GM21360 (cell line): ENCODE data around the gene ABHD1.
"Not testable (repeated sequence)": the region's sequence is repeated elsewhere in the genome, so short reads cannot be mapped to it uniquely, and the experiment has no call there.

Source experiments
- ATAC-seq: cut with Tn5 transposase; IDR thresholded peaks from one replicate; pipeline ENCODE4 v1.9.1; 2021; ENCODE audit warnings: mild to moderate bottlenecking, moderate library complexity; ENCODE audit not compliant: unreplicated experiment

The ABHD1 gene

DNA sequence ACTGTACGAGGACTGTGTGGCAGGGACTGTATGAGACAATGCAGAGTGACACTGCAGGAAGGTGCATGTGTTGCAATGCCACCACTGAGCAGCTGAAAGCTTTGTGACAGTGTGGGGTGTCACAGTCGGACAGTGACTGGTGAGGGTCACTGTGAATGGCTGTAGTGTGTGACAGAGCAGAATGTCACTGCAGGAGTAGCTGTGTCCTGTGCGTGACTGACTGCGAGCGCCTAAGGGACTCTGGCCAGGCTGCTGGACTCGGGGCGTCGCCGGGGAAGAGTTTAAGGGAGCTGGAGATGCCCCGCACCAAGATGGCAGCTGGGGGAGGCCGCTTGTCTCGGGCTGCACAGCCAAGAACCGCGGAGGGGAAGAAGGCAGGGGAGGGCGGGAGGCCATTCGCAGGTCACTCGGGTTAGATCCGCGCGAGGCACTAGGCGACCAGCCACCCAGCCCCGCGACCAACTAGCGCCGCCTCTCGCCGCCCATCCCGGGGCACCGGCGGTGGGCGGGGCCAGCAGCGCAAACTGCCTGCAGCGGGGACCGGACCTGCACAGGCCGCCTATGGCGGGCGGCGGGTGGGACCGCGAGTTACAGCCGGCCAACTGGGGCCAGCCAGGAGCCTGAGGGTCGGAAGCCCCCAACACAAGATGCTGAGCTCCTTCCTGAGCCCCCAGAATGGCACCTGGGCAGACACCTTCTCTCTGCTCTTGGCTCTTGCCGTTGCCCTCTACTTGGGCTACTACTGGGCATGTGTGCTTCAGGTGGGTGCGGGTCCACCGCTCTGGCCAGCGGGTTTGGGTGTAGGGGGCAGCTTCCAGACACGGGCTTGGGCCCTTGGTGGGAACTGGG is at the start of gene ABHD1:
Gene ABHD1 (plus strand): TSS at position 514 of the 849 bp plus-strand sequence. CDS start 134 bp downstream, at position 648.
- ATAC-seq, result no peak

DNA sequence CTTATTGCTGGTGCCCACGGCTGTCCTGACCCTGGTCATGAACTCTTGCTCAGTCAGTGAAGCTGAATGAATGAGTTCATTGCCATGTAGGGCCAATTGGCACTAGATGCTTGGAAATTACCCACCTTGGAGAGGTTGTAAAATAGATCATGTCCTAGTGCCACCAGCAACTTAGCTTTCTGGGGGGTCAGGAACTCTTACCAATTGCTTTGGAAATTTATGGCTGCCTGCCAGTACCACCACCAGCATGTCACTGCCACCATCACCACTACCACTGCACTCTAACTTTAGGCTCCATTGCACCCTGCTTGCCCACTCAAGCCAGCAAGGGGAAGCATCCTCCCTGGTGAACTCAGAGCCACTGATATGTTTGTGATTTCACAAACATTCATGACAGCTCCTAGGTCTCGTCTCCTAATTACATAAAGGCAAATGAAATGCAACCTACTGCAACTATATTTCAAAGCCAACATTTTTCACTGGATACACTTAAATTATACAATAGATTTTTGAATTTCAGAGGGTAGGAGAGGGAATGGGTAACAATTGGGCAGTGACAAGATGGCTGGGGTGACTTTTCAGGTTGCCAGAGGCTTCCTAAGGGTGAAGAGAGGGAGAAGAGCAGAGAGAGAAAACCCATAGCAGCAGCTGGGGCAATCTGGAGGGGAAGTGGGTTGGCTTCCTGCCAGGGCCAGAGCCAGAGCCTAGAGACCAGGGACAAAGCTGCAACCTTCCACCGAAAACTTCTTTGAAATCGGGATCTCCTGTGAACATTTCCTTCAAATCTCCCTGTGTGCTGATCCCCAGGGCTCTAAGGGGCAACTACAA is 48.7 kb upstream of the ABHD1 start:
- no peak for ATAC-seq

DNA sequence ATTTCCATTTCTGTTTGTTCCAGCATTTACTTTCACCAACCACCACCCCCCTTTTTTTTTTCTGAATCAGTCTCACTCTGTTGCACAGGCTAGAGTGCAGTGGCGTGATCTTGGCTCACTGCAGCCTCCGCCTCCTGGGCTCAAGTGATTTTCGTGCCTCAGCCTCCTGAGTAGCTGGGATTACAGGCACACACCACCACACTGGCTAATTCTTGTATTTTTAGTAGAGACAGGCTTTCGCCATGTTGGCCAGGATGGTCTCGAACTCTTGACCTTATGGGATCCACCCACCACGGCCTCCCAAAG is 48.1 kb upstream of the ABHD1 start:
- not testable (repeated sequence) for ATAC-seq

DNA sequence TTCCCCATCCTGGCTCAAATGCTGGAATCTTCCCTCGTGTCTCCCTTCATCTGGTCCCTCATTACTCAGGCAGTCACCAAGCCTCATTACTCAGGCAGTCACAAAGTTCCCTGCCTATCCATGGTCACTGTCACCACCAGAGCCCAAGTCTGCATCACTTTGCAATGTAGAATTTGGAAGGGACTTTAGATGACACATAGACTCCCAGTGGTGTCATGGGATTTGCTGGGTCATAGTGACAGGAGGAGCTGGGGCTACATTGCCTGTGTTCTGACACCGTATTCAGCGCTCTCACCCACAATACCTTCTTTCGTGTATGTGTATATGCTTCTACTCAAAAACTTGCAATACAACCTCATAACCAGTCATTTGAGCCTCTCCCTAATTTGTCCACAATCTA is 47.3 kb upstream of the ABHD1 start:
- ATAC-seq, result no peak

DNA sequence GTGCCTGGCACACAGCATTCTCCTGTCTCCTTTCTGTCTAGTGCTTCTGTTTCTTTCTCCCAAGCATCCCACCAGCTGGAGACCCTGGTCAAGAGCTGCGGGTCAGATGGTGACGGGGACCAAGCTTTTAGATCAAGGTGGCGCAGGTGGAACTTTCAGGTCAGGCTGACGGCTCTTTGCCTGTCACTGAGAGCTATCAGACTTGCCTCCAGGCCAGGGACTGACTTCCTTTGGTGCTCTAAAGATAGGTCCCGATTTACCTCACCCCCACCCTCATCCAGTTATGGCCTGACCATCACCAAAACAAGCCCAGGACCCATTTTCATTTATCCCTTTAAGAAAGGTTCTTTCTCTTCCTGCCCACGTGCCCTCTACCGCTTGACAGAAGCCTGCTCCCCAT is 46.4 kb upstream of the ABHD1 start:
- no peak for ATAC-seq

DNA sequence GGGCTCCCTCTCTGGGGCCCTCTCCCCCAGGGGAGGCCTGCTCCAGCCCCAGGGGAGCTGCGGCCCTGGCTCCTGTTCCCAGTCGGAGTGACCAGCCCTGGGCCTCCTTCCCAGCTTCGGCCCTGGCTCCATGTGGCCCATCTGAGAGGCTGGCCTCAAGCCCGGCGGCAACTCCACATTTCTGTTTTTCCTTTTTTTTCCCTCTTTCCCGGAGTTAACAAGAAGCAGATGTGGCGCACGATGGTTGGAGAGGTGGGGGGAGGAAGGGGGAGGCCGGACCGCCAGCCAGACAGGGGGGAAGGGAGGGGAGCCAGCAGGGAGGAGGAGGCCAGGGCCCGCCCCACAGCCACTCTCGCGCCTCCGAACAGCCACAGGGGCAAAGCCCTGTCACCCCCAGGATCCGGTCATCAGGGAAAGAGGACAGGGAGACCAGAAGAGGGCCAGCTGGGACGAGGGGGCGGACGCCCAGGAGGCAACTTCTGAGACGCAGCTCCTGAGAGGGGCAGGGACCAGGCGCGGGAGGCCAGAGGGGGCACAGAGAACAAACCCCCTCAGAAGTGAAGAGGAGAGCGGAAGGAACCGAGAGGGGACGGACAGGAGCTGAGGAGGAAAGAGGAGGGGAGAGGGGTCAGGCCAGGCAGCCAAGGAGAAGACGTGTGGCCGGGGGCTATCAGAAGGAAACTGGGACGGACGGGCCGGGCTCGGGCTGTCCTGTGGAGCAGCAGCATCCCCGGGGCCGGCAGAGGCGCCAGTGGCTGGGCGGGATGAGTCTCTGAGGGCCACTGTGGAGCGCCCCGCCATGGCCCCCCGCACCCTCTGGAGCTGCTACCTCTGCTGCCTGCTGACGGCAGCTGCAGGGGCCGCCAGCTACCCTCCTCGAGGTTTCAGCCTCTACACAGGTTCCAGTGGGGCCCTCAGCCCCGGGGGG is 45.1 kb upstream of the ABHD1 start, which contains the start of gene EMILIN1:
Gene EMILIN1 (plus strand): TSS at position 349 of the 928 bp plus-strand sequence. CDS start 451 bp downstream, at position 800.
- no peak for ATAC-seq

DNA sequence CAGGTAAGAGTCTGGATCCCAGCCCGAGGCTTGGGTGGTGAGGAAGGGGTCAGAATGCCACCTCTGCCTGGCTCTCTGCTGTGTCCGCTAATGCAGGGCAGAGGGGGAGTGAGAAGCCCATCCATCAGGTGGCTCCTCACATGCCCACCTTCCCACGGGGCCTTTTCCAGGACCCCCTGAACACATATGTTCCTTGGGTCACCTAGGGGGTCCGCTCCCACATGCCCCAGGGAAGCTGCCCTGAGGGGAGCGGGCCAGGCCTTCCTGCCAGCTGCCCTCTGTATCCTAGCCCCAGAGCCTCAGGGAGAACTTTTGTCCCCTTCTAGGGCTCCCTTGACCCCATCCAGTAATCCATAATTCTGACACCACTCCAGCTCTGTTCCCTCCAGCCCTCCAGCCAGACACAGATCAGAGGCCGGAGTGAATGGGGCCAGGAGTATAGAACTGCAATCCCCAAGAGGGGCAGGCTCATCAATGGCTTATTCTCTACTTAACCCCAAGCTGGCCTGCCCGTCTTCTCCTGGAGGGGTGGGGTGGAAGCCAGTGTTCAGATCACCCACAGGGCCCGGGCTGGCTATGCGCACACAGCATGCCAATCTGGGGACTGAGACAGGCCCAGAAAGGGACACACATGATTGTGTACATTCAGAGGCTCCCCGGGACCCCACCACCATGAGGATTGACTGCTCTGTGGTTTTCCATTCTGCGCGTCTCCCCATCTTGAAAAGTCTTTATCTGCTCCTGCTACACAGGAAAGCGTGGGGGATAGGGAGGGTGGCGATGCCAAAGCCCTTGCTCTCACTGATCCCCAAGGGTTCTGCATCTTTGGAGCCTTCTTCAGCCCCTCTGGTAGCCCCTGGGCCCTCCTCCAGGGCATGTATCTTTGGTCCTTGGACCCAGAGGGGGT is 44.1 kb upstream of the ABHD1 start:
- no peak for ATAC-seq

DNA sequence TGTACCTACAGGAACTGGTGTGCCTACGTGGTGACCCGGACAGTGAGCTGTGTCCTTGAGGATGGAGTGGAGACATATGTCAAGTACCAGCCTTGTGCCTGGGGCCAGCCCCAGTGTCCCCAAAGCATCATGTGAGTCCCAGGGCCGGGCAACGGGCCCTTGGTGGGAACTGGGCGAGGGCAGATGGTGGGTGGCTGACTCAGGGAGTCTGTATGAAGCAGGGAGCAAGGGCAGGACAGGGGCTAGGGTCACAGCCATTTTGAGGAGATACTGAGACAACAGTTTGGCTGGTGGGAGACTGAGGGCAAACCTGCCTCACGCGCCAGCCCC is 43.5 kb upstream of the ABHD1 start:
- no peak for ATAC-seq

DNA sequence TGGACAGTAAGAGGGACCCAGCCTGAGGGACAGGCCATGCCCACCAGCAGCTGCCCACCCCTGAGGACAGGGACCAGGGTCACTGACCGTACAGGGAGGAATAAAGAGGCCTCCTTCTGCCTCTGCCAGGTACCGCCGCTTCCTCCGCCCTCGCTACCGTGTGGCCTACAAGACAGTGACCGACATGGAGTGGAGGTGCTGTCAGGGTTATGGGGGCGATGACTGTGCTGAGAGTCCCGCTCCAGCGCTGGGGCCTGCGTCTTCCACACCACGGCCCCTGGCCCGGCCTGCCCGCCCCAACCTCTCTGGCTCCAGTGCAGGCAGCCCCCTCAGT is 43.0 kb upstream of the ABHD1 start:
- ATAC-seq, result no peak

DNA sequence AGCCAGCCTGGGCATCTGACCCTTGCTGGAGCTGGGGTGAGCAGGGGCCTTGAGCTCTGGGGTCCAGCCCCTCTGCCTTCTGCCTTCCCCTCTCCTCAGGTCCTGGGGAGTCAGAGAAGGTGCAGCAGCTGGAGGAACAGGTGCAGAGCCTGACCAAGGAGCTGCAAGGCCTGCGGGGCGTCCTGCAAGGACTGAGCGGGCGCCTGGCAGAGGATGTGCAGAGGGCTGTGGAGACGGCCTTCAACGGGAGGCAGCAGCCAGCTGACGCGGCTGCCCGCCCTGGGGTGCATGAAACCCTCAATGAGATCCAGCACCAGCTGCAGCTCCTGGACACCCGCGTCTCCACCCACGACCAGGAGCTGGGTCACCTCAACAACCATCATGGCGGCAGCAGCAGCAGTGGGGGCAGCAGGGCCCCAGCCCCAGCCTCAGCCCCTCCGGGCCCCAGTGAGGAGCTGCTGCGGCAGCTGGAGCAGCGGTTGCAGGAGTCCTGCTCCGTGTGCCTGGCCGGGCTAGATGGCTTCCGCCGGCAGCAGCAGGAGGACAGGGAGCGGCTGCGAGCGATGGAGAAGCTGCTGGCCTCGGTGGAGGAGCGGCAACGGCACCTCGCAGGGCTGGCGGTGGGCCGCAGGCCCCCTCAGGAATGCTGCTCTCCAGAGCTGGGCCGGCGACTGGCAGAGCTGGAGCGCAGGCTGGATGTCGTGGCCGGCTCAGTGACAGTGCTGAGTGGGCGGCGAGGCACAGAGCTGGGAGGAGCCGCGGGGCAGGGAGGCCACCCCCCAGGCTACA is 41.4 kb upstream of the ABHD1 start:
- no peak for ATAC-seq

DNA sequence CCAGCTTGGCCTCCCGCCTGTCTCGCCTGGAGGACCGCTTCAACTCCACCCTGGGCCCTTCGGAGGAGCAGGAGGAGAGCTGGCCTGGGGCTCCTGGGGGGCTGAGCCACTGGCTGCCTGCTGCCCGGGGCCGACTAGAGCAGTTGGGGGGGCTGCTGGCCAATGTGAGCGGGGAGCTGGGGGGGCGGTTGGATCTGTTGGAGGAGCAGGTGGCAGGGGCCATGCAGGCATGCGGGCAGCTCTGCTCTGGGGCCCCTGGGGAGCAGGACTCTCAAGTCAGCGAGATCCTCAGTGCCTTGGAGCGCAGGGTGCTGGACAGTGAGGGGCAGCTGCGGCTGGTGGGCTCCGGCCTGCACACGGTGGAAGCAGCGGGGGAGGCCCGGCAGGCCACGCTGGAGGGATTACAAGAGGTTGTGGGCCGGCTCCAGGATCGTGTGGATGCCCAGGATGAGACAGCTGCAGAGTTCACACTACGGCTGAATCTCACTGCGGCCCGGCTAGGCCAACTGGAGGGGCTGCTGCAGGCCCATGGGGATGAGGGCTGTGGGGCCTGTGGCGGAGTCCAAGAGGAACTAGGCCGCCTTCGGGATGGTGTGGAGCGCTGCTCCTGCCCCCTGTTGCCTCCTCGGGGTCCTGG is 40.7 kb upstream of the ABHD1 start:
- no peak for ATAC-seq

DNA sequence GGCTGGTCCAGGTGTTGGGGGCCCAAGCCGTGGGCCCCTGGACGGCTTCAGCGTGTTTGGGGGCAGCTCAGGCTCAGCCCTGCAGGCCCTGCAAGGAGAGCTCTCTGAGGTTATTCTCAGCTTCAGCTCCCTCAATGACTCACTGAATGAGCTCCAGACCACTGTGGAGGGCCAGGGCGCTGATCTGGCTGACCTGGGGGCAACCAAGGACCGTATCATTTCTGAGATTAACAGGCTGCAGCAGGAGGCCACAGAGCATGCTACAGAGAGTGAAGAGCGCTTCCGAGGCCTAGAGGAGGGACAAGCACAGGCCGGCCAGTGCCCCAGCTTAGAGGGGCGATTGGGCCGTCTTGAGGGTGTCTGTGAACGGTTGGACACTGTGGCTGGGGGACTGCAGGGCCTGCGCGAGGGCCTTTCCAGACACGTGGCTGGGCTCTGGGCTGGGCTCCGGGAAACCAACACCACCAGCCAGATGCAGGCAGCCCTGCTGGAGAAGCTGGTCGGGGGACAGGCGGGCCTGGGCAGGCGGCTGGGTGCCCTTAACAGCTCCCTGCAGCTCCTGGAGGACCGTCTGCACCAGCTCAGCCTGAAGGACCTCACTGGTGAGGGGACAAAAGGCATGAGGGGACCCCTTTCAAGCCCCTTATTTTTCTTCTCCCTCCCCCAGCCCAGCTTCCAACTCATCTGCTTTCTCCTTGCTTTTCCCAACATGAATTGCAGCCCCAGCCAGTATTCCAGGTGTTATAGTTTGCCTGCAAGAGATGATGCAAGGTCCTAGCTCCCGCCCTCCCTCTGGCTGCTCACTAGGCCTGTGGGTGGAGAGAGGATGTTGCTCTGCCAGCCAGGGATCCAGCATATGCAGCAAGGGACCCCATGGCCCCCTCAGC is 40.0 kb upstream of the ABHD1 start:
- no peak for ATAC-seq

DNA sequence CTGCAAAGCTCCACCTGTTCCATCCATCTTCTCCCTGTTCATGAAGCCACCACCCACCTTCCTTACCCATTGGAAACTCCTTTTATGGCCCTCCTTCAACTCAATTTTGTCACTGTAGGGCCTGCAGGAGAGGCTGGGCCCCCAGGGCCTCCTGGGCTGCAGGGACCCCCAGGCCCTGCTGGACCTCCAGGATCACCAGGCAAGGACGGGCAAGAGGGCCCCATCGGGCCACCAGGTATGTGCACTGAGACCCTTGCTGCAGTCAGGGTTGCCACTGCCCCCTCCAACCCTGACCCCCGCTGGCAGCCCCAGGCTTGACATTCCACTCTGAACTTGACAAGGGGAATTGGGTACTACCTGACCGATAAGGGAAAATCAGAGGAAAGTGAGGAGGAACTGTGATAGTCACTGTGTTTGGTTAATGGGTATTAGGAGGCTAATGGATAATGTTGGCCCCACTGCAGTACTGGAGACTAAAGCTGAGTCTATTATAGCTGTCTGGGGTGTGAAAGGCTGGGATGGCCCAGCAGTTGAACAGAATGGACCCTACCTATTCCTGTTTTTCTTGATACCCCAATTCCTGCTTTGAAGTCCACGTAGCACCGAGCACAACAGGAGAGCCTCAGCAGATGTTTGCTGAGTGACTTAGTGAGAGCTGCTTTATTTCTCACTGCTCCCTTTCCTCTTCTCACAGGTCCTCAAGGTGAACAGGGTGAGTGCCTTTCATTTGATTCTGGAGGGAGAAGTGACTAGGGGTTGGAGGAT is 39.1 kb upstream of the ABHD1 start:
- no peak for ATAC-seq

DNA sequence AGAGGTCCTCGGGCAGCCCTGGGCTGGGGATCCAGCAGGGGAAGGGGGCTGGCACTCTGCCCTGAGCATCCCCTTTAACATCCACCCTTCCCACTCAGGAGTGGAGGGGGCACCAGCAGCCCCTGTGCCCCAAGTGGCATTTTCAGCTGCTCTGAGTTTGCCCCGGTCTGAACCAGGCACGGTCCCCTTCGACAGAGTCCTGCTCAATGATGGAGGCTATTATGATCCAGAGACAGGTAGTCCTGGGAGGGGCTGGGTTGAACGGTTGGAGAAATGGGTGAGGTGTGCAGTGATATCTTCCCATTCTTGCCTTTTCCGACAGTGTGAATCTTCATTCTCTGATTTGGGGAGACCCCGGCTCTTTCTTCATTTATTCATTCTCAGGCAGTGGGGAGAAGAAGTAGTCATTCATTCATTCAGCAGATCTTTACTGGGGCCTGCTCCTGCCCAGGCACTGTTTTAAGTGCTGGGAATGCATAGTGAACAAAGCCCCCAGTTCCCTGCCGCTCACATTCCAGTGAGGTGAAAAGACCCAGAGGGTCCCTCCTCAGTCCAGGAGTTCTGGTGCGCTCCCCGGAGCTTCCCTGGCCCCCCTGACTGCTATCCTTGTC is 38.4 kb upstream of the ABHD1 start:
- ATAC-seq, result no peak

DNA sequence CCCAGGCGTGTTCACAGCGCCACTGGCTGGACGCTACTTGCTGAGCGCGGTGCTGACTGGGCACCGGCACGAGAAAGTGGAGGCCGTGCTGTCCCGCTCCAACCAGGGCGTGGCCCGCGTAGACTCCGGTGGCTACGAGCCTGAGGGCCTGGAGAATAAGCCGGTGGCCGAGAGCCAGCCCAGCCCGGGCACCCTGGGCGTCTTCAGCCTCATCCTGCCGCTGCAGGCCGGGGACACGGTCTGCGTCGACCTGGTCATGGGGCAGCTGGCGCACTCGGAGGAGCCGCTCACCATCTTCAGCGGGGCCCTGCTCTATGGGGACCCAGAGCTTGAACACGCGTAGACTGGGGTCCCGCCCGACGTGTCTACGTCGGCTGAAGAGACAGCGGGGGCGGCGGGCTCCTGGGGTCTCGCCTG is 37.9 kb upstream of the ABHD1 start:
- no peak for ATAC-seq

DNA sequence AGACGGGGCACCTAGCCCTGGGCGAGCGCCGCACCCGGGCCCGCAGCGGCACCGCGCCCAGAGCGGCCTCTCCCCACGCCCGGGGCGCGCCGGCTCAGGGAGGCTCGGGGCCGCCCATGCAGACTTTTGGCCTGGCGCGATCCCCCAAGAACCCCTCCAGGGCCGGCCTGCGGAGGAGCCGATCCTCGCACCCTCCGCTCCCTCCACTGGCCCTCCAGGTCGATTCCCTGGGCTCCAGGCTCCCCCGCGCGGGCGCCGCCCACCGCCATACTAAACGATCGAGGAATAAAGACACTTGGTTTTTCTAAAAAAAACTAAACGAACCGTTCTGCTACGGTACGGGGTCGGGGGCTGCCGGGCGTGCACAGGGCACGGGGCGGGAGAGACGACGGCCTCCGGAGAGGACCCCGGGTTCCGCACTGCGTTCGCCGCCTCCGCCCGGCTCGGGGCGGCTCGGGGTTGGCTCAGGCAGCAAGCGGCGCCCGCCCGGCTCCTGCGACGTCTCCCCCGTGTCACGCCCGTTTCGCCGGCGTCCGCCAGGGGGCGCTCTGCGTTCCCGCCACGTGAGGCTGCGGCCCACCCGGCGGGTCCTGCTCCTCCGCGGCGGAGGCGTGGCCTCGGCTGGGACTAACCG is 37.4 kb upstream of the ABHD1 start:
- ATAC-seq, result peak; percentile 78
